Loucy (cell line): ENCODE measurements around the gene WDR48.

Experiments used
- EZH2phosphoT487 ChIP-seq: fragments of 200-600 bp; IDR thresholded peaks from 2 replicates; pipeline ENCODE4 v1.6.1; 2018; ENCODE audit warnings: antibody characterized with exemption, mild to moderate bottlenecking, moderate library complexity, borderline replicate concordance
- TF ChIP-seq, protein P1 (sequence below): fragments of 200-600 bp; sonication (generic); conservative IDR thresholded peaks from 2 replicates; pipeline ENCODE4 v1.5.1; 2014; ENCODE audit warnings: mild to moderate bottlenecking, antibody characterized with exemption, low read length

DNA sequence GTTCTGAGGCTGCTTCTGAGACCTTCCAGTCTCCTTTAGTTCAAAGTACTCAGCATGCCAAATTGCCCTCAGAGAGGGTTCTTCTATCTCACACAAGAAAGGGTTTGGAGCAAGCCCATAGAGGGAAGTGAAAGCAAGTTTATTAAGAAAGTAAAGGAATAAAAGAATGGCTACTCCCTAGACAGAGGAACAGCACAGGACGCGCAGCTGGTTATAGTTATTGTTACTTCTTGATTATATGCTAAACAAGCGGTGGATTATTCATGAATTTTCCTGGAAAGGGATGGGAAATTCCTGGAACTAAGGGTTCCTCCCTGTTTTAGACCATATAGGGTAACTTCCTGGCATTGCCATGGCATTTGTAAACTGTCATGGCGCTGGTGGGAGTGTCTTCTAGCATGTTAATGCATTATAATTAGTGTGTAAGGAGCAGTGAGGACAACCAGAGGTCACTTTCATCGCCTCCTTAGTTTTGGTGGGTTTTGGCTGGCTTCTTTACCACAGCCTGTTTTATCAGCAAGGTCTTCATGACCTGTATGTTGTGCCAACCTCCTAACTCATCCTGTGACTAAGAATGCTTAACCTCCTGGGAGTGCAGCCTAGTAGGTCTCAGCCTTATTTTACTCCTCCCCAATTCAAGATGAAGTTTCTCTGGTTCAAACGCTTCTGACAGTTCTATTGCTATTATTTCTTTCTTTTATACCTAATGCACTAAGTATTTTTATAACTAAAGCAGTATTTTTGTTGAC lies 26.4 kb upstream of the WDR48 start:
- TF ChIP-seq, protein P1, sequence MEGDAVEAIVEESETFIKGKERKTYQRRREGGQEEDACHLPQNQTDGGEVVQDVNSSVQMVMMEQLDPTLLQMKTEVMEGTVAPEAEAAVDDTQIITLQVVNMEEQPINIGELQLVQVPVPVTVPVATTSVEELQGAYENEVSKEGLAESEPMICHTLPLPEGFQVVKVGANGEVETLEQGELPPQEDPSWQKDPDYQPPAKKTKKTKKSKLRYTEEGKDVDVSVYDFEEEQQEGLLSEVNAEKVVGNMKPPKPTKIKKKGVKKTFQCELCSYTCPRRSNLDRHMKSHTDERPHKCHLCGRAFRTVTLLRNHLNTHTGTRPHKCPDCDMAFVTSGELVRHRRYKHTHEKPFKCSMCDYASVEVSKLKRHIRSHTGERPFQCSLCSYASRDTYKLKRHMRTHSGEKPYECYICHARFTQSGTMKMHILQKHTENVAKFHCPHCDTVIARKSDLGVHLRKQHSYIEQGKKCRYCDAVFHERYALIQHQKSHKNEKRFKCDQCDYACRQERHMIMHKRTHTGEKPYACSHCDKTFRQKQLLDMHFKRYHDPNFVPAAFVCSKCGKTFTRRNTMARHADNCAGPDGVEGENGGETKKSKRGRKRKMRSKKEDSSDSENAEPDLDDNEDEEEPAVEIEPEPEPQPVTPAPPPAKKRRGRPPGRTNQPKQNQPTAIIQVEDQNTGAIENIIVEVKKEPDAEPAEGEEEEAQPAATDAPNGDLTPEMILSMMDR: no peak
- TF ChIP-seq EZH2phosphoT487: no peak
